Tibial nerve (tissue), 4 donors: Measurements from ENCODE around the gene C22orf15.

Experiments
- EP300 ChIP-seq, 2 donors: sonication (generic); formaldehyde crosslinking; IDR thresholded peaks; one replicate each; pipeline ENCODE4 v1.6.1; 2017; ENCODE audit warnings: antibody characterized with exemption in 2 of 2, mild to moderate bottlenecking in 1 of 2
- POLR2A ChIP-seq, 2 donors: fragments of 450-650 bp; IDR thresholded peaks; one replicate each; pipeline ENCODE4 v1.6.1; 2017; ENCODE audit warnings: antibody characterized with exemption in 2 of 2, mild to moderate bottlenecking in 2 of 2, moderate library complexity in 2 of 2
- TF ChIP-seq, protein P1 (sequence below), 5 experiments: fragments of 200-600 bp in 3 of 5; fragments of 450-650 bp in 2 of 5; sonication (generic) in 3 of 5; IDR thresholded peaks; one replicate each; pipeline ENCODE4 v1.5.1; 2016 to 2019; ENCODE audit warnings: antibody characterized with exemption in 5 of 5, mild to moderate bottlenecking in 3 of 5, moderate library complexity in 2 of 5

DNA sequence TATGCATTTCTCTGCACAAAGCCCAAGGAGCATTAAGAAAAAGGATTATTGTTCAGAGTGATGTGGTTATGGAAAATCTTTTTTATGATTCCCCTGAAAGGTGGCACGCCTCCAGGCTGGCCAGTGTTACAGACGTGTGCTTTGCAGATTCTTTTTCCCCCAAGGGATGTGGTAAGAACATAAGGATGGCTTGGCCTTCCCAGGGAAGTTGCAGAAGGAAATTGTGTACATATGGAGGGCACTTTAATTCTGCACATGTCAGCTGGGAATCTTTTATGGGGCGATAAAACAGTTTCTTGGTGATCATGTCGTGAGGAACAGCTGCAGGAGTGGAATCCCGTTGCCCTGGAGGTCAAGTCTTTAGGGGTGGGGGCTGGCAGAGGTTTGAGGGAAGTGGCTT is 33.7 kb downstream of the C22orf15 start:
- TF ChIP-seq, protein P1, sequence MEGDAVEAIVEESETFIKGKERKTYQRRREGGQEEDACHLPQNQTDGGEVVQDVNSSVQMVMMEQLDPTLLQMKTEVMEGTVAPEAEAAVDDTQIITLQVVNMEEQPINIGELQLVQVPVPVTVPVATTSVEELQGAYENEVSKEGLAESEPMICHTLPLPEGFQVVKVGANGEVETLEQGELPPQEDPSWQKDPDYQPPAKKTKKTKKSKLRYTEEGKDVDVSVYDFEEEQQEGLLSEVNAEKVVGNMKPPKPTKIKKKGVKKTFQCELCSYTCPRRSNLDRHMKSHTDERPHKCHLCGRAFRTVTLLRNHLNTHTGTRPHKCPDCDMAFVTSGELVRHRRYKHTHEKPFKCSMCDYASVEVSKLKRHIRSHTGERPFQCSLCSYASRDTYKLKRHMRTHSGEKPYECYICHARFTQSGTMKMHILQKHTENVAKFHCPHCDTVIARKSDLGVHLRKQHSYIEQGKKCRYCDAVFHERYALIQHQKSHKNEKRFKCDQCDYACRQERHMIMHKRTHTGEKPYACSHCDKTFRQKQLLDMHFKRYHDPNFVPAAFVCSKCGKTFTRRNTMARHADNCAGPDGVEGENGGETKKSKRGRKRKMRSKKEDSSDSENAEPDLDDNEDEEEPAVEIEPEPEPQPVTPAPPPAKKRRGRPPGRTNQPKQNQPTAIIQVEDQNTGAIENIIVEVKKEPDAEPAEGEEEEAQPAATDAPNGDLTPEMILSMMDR (IDR thresholded peaks at IDR 0.05): no peak
- TF ChIP-seq POLR2A (IDR thresholded peaks at IDR 0.05) (no peak), EP300 (IDR thresholded peaks at IDR 0.05) (no peak)
